ENCODE results near the gene RFPL1.
"Not testable (repeated sequence)": the region's sequence is repeated elsewhere in the genome, so short reads cannot be mapped to it uniquely, and the experiment has no call there.

Gene RFPL1

GRCh38 chr22:29438283-29438682, at the start of gene RFPL1:
Gene RFPL1 (plus strand): TSS chr22:29438583.
- DNase-seq (ENCODE audit: low read depth, low spot score): not testable (repeated sequence)

GRCh38 chr22:29388759-29389090, 49.7 kb upstream of the RFPL1 start:
- no peak for DNase-seq (ENCODE audit: low read depth, low spot score)

GRCh38 chr22:29390270-29390669, 48.1 kb upstream of the RFPL1 start:
- DNase-seq (ENCODE audit: low read depth, low spot score): no peak

GRCh38 chr22:29391546-29391945, 46.8 kb upstream of the RFPL1 start:
- DNase-seq (ENCODE audit: low read depth, low spot score): no peak

GRCh38 chr22:29393019-29393608, 45.3 kb upstream of the RFPL1 start:
- DNase-seq (ENCODE audit: low read depth, low spot score): no peak

- no peak for DNase-seq (ENCODE audit: low read depth, low spot score)
These were observed 43.3 kb upstream of the RFPL1 start for GRCh38 chr22:29394931-29395581.

GRCh38 chr22:29396126-29396525, 42.3 kb upstream of the RFPL1 start:
- DNase-seq (ENCODE audit: low read depth, low spot score): no peak

- DNase-seq (ENCODE audit: low read depth, low spot score): no peak
These were observed 40.6 kb upstream of the RFPL1 start for GRCh38 chr22:29397791-29398190.

- no peak for DNase-seq (ENCODE audit: low read depth, low spot score)
These were observed 37.8 kb upstream of the RFPL1 start for GRCh38 chr22:29400576-29400975.

GRCh38 chr22:29401538-29401937, 36.8 kb upstream of the RFPL1 start:
- DNase-seq (ENCODE audit: low read depth, low spot score): not testable (repeated sequence)

- no peak for DNase-seq (ENCODE audit: low read depth, low spot score)
These were observed 29.4 kb upstream of the RFPL1 start for GRCh38 chr22:29408940-29409339.

- not testable (repeated sequence) for DNase-seq (ENCODE audit: low read depth, low spot score)
These were observed 26.7 kb upstream of the RFPL1 start for GRCh38 chr22:29411569-29412211.

GRCh38 chr22:29412772-29413171, 25.6 kb upstream of the RFPL1 start:
- DNase-seq (ENCODE audit: low read depth, low spot score): not testable (repeated sequence)

GRCh38 chr22:29414951-29415591, 23.3 kb upstream of the RFPL1 start:
- DNase-seq (ENCODE audit: low read depth, low spot score): not testable (repeated sequence)

- DNase-seq (ENCODE audit: low read depth, low spot score): not testable (repeated sequence)
These were observed 19.7 kb upstream of the RFPL1 start for GRCh38 chr22:29418704-29419103.

GRCh38 chr22:29426476-29426875, 11.9 kb upstream of the RFPL1 start:
- DNase-seq (ENCODE audit: low read depth, low spot score): no peak

- DNase-seq (ENCODE audit: low read depth, low spot score): no peak
These were observed 11.1 kb upstream of the RFPL1 start for GRCh38 chr22:29427176-29427760.

GRCh38 chr22:29431986-29432385, 6.4 kb upstream of the RFPL1 start:
- no peak for DNase-seq (ENCODE audit: low read depth, low spot score)

GRCh38 chr22:29433856-29434255, 4.5 kb upstream of the RFPL1 start:
- no peak for DNase-seq (ENCODE audit: low read depth, low spot score)

GRCh38 chr22:29434288-29434687, 4.1 kb upstream of the RFPL1 start:
- no peak for DNase-seq (ENCODE audit: low read depth, low spot score)

- no peak for DNase-seq (ENCODE audit: low read depth, low spot score)
These were observed 2.9 kb upstream of the RFPL1 start for GRCh38 chr22:29435236-29436136.
